ENCODE measurements around the gene PSMA7.

Gene PSMA7

DNA sequence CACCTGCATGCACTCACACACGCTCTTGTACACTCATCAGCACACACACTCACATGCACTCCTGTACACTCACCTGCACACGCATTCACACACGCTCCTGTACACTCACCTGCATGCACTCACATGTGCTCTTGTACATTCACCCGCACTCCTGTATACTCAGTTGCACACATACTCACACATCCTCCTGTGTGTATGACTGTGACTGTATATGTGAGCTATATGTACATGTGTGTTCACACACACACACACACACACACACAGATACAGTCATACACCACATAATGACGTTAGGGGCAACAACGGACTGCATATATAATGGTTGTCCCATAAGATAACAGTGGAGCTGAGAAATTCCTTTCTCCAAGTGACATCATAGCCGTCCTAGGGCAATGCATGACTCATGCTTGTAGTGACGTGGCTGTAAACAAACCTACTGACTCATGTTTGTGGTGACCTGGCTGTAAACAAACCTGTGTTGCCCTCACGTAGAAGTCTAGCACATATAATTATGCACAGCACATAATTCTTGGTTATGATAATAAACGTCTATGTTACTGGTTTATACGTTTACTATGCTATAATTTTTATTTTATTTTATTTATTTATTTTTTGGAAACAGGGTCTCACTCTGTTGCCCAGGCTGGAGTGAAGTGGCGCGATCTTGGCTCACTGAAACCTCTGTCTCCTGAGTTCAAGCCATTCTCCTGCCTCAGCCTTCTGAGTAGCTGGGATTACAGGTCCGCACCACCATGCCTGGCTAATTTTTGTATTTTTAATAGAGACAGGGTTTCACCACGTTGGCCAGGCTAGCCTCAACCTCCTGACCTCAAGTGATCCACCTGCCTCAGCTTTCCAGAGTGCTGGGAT, 54.7 kb downstream of the PSMA7 start:
- no peak for DNase-seq (ENCODE audit: low read depth in 3 of 3)

DNA sequence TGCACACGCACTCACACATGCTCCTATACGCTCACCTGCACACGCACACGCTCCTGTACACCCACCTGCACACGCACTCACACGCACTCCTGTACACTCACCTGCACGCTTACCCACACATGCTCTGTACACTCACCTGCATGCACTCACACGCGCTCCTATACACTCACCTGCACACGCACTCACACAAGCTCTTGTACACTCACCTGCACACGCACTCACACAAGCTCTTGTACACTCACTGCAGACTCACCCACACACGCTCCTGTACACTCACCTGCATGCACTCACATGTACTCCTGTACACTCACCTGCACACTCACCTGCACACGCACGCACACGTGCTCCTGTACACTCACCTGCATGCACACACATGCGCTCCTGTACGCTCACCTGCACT, 55.6 kb downstream of the PSMA7 start:
- no peak for DNase-seq (ENCODE audit: low read depth in 3 of 3)

DNA sequence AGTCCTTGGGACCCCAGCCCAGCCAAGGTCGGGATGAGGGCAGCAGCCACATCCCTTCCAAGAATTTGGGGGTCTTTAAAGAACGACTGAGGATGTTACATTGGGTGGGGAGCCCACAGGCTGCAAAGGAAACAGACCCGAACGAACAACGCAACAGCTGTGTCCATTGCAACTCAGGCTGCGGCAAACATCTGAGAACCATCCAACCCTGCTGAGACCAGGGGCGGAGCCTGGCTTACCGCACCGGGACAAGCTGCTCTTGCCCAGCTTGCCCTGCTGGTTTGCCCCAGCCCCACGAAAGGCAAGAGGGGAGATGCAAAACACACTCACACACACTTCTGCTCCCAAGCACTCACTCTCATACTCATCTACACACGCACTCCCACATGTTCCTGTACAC, 56.0 kb downstream of the PSMA7 start:
- DNase-seq (ENCODE audit: low read depth in 3 of 3) = no peak
